ENCODE measurements around the gene LDLRAP1.
"Not testable (repeated sequence)": the region's sequence is repeated elsewhere in the genome, so short reads cannot be mapped to it uniquely, and the experiment has no call there.

Gene LDLRAP1

DNA sequence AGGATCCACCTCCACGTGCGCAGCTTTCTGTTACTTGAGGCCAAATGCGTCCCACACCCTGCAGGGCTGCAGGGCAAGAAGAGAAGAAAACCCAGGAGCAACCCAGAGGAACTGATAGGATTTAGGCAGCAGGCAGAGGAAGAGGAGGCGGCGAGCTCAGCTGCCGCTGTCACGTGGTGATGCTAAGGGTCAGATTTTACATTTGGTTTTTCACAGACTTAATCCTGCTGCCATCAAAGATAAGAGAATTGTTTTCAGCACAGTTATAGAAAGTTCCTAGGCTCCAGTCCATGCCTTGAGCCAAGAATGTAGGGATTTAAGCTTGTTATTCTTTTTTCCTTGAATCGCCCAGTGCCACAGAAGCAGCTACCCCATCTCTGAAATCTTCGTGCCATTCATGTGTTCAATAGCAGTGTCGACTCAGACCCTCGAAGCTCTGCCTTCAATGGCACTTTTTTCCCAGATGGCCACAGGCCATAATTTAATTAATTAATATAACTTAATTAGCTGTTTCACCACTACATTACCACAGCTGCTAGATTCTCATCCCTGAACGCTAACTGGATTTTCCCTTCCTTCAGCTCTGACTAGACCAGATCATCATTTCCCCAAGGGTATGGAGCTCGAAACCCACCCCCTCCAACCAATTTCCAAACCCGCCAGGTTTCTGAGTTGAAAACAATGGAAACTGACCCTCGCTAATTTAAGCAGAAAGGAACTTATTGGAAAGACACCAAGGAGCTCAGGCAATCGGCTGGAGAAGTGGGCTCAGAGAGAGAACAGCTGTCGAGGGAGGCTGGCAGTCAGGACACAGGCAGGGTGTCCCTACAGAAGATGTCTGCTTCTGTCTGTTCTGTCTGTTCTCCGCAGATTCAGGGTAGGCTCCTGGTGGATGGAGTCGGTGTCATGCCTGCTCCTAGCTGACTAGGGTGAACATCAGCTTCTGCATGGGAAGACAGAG lies 36.2 kb downstream of the LDLRAP1 start:
- no peak for DNase-seq

DNA sequence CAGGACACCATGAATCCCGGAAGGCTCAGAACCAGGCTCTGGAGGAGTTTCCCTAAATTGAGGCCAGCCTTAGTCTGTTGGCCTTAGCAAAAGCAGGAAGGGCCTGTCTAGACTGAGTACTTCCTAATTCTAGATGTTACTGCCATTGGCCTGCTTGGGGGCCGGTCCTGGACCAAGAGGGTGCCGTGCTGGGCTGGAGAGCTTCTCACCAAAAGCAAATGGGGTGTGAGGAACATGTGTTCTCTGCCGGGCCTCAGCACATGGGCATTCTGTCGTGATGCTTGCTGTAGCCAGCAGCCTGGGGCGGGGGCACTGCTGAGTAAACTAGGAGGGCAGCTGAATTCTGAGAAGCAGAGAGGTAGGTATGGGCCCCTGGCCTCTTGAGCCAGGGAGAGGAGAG lies 37.5 kb downstream of the LDLRAP1 start:
- no peak for DNase-seq

DNA sequence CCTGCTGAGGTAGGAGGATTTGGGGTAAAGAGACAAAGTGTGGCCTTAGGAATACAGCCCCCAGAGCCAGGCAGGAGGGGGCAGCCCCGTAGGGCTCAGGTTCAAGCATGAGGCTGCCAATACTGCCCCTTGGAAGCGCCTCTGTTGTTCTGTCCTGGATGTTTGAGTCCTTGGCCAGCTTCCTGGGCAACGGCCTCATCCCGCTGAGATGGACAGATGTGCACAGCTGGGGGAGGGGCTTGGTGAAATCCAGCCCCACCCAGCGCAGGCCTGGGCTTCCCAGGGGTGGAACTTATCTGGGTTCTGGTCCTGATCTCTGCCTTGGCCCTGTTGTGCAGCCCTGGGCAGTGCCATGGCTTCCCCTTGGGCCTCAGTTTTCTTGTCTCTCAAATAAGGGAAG lies 38.4 kb downstream of the LDLRAP1 start:
- no peak for DNase-seq

DNA sequence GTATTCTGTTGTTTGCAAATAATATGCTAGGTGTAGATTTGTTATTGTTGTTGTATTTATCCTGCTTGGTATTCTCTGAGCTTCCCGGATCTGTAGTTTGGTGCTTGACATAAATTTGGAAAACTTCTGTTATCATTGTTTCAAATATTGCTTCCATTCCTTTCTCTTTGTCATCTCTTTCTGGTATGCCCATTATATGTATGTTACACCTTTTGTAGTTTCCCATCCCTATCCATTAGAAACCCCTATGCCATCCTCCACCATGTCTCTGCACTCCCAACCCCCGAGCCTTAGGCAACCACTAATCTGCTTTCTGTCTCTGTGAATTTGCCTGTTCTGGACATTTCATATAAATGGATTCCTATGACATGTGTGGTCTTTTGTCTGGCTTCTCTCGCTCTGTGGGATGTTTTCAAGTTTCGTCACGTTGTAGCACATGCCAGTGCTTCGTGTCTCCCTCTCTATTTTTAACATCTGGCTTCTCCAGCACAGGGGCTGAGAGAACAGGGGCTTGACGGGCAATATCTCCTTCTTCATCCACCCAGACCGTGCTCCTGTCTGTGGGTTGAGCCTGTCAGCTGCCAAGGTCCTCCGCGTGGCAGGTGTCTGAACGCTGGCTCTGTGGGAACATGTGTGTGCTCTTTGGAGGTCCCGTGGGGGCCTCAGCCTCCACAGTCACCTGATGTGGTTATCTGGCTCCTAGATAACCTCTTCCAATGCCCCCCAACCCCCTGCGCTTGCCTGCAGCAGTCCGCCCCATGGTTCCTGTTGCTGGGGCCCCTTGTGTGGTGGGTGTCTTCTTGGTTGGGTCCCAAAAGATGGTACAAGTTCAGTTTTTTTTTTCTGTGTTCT lies 40.3 kb downstream of the LDLRAP1 start:
- DNase-seq: no peak

DNA sequence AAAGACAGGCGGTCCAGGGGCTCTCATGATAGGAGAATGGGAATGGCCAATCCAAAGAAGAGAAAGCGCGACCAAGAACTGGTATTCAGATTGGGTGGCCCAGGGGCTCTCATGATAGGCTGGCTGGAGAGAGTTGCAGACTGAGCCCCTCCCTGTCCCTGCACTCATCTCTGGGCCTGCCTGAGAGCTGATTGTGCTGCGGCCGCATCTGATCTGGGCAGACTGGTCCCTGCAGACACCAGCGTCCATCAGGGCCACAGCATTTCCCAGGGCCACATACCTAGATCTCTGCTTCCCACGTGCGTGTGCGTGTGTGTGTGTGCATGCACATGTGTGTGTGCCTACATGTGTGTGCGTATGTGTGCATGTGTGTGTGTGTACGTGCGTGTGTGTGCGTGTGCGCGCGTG lies 42.8 kb downstream of the LDLRAP1 start:
- DNase-seq: no peak

DNA sequence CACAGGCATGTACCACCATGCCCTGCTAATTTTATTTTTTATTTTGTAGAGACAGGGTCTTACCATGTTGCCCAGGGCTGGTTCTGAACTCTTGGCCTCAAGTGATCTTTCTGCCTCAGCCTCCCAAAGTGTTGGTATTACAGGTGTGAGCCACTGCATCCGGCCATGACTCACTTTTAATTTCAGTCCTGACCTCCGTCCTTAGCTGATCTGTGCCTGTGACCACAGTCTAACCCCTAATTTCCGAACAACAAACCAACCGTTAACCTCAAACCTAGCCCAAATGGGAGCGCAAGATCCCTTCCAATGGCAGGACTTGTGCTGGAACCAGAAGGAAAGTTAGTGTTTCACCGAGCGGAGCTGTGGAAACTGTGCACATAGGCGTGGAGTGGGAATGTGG lies 43.9 kb downstream of the LDLRAP1 start:
- DNase-seq: no peak

DNA sequence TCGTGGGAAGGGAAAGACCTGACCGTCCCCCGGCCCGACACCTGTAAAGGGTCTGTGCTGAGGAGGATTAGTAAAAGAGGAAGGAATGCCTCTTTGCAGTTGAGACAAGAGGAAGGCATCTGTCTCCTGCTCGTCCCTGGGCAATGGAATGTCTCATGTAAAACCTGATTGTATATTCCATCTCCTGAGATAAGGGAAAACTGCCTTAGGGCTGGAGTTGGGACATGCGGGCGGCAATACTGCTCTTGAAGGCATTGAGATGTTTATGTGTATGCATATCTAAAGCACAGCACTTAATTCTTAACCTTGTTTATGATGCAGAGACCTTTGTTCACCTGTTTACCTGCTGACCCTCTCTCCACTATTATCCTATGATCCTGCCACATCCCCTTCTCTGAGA lies 44.8 kb downstream of the LDLRAP1 start:
- not testable (repeated sequence) for DNase-seq

DNA sequence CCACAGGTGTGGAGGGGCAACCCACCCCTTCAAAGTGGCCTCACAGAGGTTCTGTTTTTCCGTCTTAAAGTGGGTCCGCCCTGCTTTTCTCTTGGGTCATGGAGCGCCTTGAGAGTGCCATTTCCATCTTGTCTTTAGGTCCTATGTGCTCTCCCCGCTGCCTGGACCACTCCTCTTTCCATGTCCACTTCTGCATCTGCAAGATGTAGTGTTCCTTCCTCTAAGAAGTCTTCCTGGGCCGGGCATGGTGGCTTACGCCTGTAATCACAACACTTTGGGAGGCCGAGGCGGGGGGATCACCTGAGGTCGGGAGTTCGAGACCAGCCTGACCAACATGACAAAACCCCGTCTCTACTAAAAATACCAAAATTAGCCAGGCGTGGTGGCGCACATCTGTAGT lies 45.4 kb downstream of the LDLRAP1 start:
- not testable (repeated sequence) for DNase-seq

DNA sequence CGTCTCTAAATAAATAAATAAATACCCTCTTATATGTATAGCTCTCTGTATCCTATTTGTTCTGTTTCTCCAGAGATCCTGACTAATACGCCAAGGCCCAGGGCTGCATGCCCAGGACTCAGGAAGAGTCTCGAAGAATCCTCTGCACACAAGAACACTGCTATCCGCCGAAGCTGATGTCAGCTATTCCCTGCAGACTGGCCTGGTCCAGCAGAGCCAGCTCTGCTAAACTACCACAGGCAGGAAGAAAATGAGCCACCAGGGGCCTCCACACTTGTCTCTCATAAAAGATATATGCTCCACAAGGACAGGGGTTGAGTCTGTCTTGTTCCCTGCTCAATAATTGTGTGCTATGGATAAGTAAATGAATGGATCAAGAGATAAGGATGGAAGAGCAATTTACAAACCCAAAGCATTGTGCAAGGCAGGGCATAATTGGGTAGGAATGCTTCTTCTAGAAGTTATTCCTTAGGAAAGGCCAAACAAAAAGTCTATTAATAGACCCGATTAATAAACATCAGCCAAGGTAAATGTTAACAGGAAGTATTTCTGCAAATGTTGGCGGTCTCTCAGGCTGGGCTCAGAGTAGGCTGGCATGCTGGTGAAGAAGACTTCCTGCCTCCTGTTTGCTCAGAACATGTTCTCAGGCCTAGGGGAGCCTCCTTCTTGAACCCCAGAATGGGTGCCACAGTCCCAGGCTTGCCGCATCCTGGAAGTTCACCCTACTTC lies 46.9 kb downstream of the LDLRAP1 start:
- no peak for DNase-seq

DNA sequence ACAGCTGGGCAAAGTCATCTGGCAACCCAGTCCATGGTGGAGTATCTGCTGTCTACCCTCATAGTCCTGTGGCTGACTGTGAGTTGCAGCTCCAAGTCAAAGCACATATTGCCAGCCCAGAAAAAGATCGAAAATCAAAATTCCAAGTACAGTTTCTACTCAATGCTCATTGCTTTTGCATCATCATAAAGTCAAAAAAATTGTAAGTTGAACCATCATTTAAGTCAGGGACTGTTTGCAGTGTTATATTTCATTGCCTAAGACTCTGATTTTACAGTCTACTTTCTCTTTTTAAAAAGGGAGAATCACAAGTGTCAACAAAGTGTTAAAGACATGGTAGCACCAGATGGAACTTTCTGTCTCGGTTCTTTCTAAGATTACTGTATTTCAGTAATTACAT lies 50.5 kb downstream of the LDLRAP1 start:
- DNase-seq: no peak

DNA sequence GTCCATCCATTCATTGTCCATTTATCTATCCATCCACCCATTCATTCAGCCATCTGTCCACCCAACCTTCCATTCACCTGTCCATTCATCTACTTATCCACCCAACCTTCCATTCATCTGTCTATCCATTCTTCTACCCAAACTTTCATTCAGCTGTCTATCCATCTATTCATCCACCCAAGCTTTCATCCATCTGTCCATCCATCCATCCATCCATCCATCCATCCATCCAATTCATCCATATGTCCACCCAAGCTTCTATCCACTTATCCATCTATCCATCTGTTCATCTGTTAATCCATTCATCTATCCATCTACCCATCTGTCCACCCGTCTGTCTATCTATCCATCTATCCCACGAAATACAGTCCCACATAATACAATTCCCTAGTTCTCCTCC lies 51.6 kb downstream of the LDLRAP1 start:
- DNase-seq: no peak

DNA sequence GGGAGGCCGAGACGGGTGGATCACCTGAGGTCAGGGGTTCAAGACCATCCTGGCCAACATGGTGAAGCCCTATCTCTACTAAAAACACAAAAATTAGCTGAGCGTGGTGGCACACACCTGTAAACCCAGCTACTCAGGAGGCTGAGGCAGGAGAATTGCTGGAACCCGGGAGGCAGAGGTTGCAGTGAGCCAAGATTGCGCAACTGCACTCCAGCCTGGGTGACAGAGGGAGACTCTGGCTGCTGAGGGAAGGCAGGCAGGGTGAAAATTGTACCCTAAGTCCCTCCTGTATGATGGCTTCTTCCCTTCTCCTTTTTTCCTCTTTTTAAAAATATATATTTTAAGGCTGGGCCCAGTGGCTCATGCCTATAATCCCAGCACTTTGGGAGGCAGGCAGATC lies 53.2 kb downstream of the LDLRAP1 start:
- not testable (repeated sequence) for DNase-seq

DNA sequence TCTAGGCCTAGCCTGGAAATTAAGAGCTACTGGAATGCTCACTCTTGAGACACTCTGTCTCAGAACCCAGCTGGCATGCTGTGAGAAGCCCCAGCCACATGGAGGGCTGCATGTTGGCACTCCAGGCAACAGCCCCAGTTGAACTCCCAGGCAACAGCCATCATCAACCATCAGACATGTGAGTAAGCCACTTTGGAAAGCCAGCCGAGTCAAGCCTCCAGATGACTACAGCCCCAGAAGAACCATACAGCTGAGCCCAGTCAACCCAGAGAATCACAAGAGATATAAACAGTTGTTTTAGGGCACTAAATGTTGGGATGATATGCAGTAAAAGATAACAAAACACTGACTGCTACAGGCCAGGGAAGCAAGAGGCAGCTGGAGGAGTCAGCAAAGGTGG lies 55.5 kb downstream of the LDLRAP1 start:
- DNase-seq: no peak

DNA sequence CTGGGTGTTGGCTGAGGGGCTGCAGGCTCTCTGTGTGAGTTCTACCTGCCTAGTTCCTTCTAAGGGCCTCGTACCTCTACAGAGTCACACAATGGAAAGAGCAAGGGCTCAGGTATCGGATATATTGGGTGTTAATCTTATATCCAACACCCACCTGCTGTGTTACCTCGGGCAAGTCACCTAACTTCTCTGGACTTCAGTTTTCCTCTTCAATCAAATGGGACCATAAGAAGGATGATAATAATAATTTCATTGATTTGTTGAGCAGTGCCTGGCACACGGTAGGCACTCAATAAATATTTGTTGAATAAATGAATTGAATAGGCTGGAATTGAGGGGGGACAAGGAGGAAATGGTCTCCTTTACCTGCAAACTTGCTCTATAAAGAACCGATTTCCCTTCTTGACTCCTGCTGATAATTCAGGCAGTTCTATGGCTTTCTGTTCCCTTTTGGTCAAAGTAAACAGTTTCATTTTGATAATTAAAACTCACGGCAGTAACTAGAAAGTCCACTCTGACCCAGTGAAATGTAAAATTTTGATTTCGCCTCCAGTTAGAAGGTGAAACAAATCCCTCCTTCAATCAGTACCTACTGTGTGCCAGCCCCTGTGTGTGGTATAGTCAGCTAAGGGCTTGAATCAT lies 56.7 kb downstream of the LDLRAP1 start:
- DNase-seq: no peak

DNA sequence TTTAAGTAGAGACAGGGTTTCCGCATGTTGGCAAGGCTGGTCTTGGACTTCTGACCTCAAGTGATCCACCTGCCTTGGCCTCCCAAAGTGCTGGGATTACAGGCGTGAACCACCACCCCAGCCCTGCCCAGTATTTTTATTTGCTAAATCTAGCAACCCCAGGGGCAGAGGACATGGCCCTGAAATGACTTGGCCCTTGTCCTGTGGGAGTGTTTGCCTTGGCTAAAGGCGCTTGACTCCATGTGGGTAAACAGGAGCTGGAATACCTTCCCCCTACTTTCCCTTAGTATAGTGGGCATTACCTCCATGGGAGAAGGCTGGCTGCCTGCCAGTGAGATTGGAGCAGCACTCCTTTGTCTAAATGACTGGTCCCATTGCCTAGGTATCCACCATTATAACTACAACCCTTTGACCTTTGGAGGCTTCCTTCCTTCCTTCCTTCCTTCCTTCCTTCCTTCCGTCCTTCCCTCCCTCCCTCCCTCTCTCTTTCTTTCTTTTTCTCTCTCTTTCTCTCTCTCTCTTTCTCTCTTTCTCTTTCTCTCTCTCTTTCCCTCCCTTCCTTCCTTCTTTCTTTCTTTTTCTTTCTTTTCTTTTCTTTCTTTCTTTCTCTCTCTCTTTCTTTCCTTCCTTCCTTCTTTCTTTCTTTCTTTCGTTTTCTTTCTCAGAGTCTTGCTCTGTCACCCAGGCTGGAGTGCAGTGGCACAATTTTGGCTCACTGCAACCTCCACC lies 57.7 kb downstream of the LDLRAP1 start:
- DNase-seq: not testable (repeated sequence)

DNA sequence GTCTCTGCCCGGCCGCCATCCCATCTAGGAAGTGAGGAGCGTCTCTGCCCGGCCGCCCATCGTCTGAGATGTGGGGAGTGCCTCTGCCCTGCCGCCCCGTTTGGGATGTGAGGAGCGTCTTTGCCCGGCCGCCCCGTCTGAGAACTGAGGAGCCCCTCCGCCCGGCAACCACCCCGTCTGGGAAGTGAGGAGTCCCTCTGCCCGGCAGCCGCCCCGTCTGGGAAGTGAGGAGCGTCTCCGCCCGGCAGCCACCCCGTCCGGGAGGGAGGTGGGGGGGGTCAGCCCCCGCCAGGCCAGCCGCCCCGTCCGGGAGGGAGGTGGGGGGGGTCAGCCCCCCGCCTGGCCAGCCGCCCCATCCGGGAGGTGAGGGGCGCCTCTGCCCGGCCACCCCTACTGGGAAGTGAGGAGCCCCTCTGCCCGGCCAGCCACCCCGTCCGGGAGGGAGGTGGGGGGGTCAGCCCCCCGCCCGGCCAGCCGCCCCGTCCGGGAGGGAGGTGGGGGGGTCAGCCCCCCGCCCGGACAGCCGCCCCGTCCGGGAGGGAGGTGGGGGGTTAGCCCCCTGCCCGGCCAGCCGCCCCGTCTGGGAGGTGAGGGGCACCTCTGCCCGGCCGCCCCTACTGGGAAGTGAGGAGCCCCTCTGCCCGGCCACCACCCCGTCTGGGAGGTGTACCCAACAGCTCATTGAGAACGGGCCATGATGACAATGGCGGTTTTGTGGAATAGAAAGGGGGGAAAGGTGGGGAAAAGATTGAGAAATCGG lies 60.6 kb downstream of the LDLRAP1 start:
- not testable (repeated sequence) for DNase-seq

DNA sequence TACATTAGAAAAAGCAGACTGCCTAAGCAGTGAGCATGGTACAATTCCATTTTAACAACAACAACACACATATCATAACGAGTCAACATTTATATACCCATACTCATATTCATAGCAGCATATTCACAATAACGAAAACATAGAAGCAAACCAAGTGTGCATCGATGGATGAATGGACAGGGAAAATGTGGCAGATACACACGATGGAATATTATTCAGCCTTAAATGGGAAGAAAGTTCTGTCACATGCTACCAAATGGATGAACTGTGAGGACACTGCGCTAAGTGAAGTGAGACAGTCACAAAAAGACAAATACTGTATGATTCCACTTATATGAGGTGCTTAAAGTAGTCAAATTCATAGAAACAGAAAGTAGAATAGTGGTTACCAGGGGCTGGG lies 63.7 kb downstream of the LDLRAP1 start:
- no peak for DNase-seq

DNA sequence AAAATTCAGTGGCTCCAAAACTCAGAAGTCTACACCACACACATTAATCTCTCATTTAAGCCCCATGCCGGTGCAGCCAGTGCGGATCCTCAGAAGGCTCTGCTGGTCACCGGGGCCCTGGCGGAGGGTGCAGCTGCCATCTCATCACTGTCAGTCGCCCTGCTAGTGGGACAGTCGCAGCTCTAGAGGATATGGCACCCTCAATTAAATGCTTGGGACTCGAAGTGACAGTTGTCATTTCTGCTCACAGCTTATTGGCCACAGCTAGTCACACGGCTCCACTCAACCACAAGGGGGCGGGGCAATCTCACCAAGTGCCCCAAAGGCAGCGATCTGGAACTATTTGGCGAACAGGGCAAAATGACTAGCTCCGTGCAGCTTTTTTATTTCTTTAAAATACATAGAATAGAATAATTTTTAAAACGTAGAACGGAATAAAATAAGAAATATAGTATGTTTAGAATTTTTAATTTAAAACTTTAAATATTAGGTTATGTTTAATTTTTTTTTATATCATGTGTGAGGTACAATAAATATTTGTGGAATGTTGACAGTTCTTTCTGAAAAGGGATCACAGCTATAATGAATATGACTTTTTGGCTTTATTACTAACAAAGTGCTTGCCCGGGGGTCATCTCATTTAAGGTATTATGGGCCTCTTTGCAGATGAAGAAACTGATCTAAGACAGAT lies 65.2 kb downstream of the LDLRAP1 start:
- peak; percentile 91 for DNase-seq

DNA sequence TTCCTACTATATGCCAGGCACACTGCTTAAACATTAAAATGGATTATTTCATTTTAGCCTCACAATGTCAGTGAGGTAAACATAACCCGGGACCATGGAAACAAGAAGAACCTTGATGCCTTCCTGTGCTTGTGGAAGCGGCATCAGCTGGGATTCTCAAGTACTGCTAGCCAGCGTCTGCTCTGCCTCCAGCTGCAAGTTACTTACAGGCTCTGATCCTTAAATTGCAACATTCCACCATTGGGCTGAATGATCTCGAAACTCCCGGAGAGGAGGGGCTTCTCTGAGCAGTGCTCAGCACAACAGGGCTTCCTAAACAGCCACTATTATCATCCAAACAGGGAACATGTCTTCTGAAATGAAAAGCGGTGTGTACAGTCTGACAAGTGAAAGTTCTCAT lies 66.5 kb downstream of the LDLRAP1 start:
- no peak for DNase-seq

DNA sequence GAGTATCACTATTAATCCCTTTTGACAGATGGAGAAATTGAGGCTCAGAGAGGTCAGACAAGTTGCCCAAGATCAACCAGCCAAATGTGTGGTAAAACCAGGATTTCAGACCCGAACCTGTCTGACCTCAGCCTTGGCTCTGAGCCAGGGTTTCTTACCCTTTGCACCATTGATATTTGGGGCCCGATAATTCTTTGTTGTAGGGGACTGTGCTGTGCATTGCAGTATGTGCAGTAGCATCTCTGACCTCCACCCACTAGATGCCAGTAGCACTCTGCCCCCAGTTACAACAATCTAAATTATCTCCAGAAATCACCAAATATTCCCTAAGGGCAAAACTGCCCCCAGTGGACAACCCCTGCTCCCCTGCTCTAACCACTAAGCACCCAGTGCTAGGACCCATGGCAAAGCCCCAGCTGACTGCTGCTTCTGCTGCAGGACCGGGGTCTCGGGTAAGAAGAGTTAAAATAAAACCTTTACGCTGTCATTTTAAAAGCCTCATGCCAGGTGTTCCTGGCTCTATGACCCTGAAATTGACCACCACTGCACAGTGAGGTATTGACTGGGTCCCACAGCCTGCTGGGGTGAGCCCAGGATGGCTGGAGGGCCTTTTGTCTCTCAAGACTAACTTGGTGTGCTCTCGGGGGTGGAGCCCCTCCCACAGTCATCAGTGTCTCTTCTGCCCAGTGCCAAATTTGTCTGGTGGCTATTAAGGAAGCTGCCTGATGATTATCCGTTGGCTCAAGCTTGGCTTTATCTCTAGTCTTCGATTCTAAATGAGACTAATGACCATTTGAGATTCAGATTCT lies 67.6 kb downstream of the LDLRAP1 start:
- DNase-seq: no peak
